ENCODE data around the gene SCAPER. TPM values are rescaled to one million over a fixed set of nuclear protein-coding genes. Genes with fewer than 3 reads are reported as not detected.

SCAPER gene
- total and polyA plus RNA-seq, 2 donors = 15.7 to 15.9 TPM

DNA sequence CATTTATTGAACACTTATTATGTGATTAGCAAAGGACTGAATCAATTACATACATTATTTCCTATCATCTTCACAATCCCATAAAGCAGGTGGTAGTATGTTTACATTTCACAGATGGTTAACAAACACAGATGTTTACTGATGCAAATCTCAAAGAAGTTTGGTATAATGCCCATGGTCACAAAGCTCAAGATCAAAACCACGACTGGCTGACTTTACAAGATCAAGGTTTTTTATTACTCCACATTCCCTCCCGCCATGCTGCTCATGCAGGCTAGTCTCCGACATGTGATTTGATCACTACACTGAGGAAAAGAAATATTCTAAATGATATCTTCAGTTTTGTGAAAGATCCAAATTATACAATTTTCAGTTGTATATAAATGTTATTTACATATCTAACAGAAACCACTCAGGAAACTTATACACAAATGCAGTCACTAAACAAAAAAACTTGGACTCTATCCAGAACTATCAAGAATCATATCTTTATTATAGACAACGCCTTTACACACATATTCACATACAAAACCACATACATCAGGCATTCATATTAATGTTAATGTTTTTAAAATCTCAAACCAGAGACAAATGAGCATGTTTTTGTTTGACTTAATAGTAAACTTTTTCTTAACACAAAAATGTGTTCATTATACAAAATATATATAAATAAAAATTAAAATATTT lies 235.5 kb downstream of the SCAPER start:
- no peaks in the 10 kb centered on the region for H3K4me1 ChIP-seq (ENCODE audit: control insufficient read depth in 2 of 2, insufficient read depth in 2 of 2, low read length in 2 of 2)
- no peak for DNase-seq (ENCODE audit: low read depth in 6 of 9, low spot score in 9 of 9)
- H3K36me3 ChIP-seq (ENCODE audit: control insufficient read depth in 2 of 2, insufficient read depth in 2 of 2, low read length in 1 of 2) = no peaks in the 10 kb centered on the region
- H3K27ac ChIP-seq (ENCODE audit: low read depth in 1 of 2, low read length in 1 of 2) = no peak overlapping the region
- H3K9me3 ChIP-seq (ENCODE audit: control insufficient read depth in 2 of 2, insufficient read depth in 1 of 2, low read length in 1 of 2) = no peaks in the 10 kb centered on the region
- WGBS = 98% methylated on average over 4 of the region's 4 CpGs
- H3K4me3 ChIP-seq (ENCODE audit: low read length in 2 of 2) = no peak overlapping the region
- no peaks in the 10 kb centered on the region for H3K27me3 ChIP-seq (ENCODE audit: control insufficient read depth in 2 of 2, insufficient read depth in 1 of 2, low read length in 1 of 2)

- no peak for DNase-seq (ENCODE audit: low read depth in 6 of 9, low spot score in 9 of 9)
- no peaks in the 10 kb centered on the region for H3K4me1 ChIP-seq (ENCODE audit: control insufficient read depth in 2 of 2, insufficient read depth in 2 of 2, low read length in 2 of 2)
- no peaks in the 10 kb centered on the region for H3K9me3 ChIP-seq (ENCODE audit: control insufficient read depth in 2 of 2, insufficient read depth in 1 of 2, low read length in 1 of 2)
- no peaks in the 10 kb centered on the region for H3K27me3 ChIP-seq (ENCODE audit: control insufficient read depth in 2 of 2, insufficient read depth in 1 of 2, low read length in 1 of 2)
- no peak overlapping the region for H3K27ac ChIP-seq (ENCODE audit: low read depth in 1 of 2, low read length in 1 of 2)
- WGBS = over 99% methylated on average over 2 of the region's 2 CpGs
- no peaks in the 10 kb centered on the region for H3K36me3 ChIP-seq (ENCODE audit: control insufficient read depth in 2 of 2, insufficient read depth in 2 of 2, low read length in 1 of 2)
- no peak overlapping the region for H3K4me3 ChIP-seq (ENCODE audit: low read length in 2 of 2)
These were observed 236.2 kb downstream of the SCAPER start for GRCh38 chr15:76668900-76669299.

- Histone ChIP-seq H3K9me3 (ENCODE audit: control insufficient read depth in 2 of 2, insufficient read depth in 1 of 2, low read length in 1 of 2) (no peaks in the 10 kb centered on the region), H3K4me3 (ENCODE audit: low read length in 2 of 2) (no peak overlapping the region), H3K36me3 (ENCODE audit: control insufficient read depth in 2 of 2, insufficient read depth in 2 of 2, low read length in 1 of 2) (no peaks in the 10 kb centered on the region), H3K27me3 (ENCODE audit: control insufficient read depth in 2 of 2, insufficient read depth in 1 of 2, low read length in 1 of 2) (no peaks in the 10 kb centered on the region), H3K27ac (ENCODE audit: low read depth in 1 of 2, low read length in 1 of 2) (no peak overlapping the region), H3K4me1 (ENCODE audit: control insufficient read depth in 2 of 2, insufficient read depth in 2 of 2, low read length in 2 of 2) (no peaks in the 10 kb centered on the region)
- WGBS = 97% methylated on average over 4 of the region's 4 CpGs
- DNase-seq (ENCODE audit: low read depth in 6 of 9, low spot score in 9 of 9) = no peak
These were observed 237.0 kb downstream of the SCAPER start for GRCh38 chr15:76667943-76668715.

- Histone ChIP-seq H3K4me3 (ENCODE audit: low read length in 2 of 2) (no peak overlapping the region), H3K36me3 (ENCODE audit: control insufficient read depth in 2 of 2, insufficient read depth in 2 of 2, low read length in 1 of 2) (no peaks in the 10 kb centered on the region), H3K4me1 (ENCODE audit: control insufficient read depth in 2 of 2, insufficient read depth in 2 of 2, low read length in 2 of 2) (no peaks in the 10 kb centered on the region), H3K27ac (ENCODE audit: low read depth in 1 of 2, low read length in 1 of 2) (no peak overlapping the region), H3K27me3 (ENCODE audit: control insufficient read depth in 2 of 2, insufficient read depth in 1 of 2, low read length in 1 of 2) (no peaks in the 10 kb centered on the region), H3K9me3 (ENCODE audit: control insufficient read depth in 2 of 2, insufficient read depth in 1 of 2, low read length in 1 of 2) (no peaks in the 10 kb centered on the region)
- 96% methylated on average over 5 of the region's 5 CpGs for WGBS
- no peak for DNase-seq (ENCODE audit: low read depth in 6 of 9, low spot score in 9 of 9)
These were observed 240.2 kb downstream of the SCAPER start for GRCh38 chr15:76664895-76665294.

DNA sequence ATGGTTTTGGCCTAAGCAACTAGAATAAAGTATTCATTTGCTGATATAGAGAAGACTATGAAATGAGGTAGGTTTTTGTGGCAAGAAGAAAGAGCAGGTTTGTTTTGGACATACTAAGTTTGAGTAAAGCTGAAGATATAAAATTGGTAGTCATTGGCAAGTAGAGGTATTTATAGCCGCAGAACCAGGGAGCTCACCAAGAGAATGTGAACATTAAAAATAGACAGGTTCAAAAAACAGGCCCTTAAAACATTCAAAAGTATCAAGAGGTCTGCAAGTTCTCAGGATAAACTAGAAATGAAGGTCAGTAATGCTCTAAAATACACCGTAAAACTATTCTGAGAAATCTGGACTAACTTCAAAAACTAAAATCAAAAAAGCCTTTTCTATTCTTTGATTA lies 240.7 kb downstream of the SCAPER start:
- WGBS = 97% methylated on average over 2 of the region's 2 CpGs
- no peaks in the 10 kb centered on the region for H3K9me3 ChIP-seq (ENCODE audit: control insufficient read depth in 2 of 2, insufficient read depth in 1 of 2, low read length in 1 of 2)
- no peak overlapping the region for H3K27ac ChIP-seq (ENCODE audit: low read depth in 1 of 2, low read length in 1 of 2)

GRCh38 chr15:76663529-76663928 lies 241.6 kb downstream of the SCAPER start:
- H3K4me3 ChIP-seq (ENCODE audit: low read length in 2 of 2) = no peak overlapping the region
- no peaks in the 10 kb centered on the region for H3K36me3 ChIP-seq (ENCODE audit: control insufficient read depth in 2 of 2, insufficient read depth in 2 of 2, low read length in 1 of 2)
- no peaks in the 10 kb centered on the region for H3K4me1 ChIP-seq (ENCODE audit: control insufficient read depth in 2 of 2, insufficient read depth in 2 of 2, low read length in 2 of 2)
- no peak overlapping the region for H3K27ac ChIP-seq (ENCODE audit: low read depth in 1 of 2, low read length in 1 of 2)
- H3K9me3 ChIP-seq (ENCODE audit: control insufficient read depth in 2 of 2, insufficient read depth in 1 of 2, low read length in 1 of 2) = no peaks in the 10 kb centered on the region
- no peak for DNase-seq (ENCODE audit: low read depth in 6 of 9, low spot score in 9 of 9)
- H3K27me3 ChIP-seq (ENCODE audit: control insufficient read depth in 2 of 2, insufficient read depth in 1 of 2, low read length in 1 of 2) = no peaks in the 10 kb centered on the region
- 97% methylated on average over 2 of the region's 2 CpGs for WGBS

More for the DNA sequence above, 240.7 kb downstream of the SCAPER start:
- Histone ChIP-seq H3K4me3 (ENCODE audit: low read length in 2 of 2) (no peak overlapping the region), H3K4me1 (ENCODE audit: control insufficient read depth in 2 of 2, insufficient read depth in 2 of 2, low read length in 2 of 2) (no peaks in the 10 kb centered on the region), H3K27me3 (ENCODE audit: control insufficient read depth in 2 of 2, insufficient read depth in 1 of 2, low read length in 1 of 2) (no peaks in the 10 kb centered on the region), H3K36me3 (ENCODE audit: control insufficient read depth in 2 of 2, insufficient read depth in 2 of 2, low read length in 1 of 2) (no peaks in the 10 kb centered on the region)
- no peak for DNase-seq (ENCODE audit: low read depth in 6 of 9, low spot score in 9 of 9)

DNA sequence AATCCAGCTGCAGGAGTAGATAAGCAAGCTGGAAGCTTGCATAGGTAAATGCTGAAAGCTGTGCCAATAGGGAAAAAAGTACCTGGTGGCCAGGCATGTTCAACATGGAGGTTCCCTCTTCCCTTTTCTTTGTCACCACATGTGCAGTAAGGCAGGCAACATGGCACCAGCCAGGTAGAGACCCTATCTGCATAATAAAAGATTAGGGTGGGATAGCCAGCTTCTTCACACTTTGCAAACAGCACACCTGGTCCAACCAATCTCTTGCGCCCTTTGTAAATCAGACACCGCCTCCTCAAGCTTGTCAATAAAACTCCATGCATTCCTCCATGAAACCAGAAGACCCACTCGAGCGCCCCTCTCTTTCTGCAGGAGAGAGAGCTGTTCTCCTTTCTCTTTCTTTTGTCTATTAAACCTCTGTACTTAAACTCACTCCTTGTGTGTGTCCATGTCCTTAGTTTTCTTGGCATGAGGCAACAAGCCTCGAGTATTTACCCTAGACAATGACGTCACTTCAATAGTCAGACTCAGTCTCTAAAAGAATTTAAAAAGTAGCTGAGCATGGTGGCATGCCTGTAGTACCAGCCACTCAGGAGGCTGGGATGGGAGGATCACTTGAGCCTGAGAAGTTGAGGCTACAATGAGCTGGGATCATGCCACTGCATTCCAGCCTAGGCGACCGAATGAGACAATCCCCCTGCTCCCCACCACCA lies 256.3 kb downstream of the SCAPER start:
- Histone ChIP-seq H3K27me3 (ENCODE audit: control insufficient read depth in 2 of 2, insufficient read depth in 1 of 2, low read length in 1 of 2) (no peaks in the 10 kb centered on the region), H3K4me3 (ENCODE audit: low read length in 2 of 2) (no peak overlapping the region), H3K9me3 (ENCODE audit: control insufficient read depth in 2 of 2, insufficient read depth in 1 of 2, low read length in 1 of 2) (no peaks in the 10 kb centered on the region), H3K4me1 (ENCODE audit: control insufficient read depth in 2 of 2, insufficient read depth in 2 of 2, low read length in 2 of 2) (no peaks in the 10 kb centered on the region), H3K36me3 (ENCODE audit: control insufficient read depth in 2 of 2, insufficient read depth in 2 of 2, low read length in 1 of 2) (peaks cover 0 to 4% of the 10 kb centered on the region in 2 donors), H3K27ac (ENCODE audit: low read depth in 1 of 2, low read length in 1 of 2) (no peak overlapping the region)
- 90% methylated on average over 8 of the region's 8 CpGs for WGBS
- DNase-seq (ENCODE audit: low read depth in 6 of 9, low spot score in 9 of 9) = no peak

DNA sequence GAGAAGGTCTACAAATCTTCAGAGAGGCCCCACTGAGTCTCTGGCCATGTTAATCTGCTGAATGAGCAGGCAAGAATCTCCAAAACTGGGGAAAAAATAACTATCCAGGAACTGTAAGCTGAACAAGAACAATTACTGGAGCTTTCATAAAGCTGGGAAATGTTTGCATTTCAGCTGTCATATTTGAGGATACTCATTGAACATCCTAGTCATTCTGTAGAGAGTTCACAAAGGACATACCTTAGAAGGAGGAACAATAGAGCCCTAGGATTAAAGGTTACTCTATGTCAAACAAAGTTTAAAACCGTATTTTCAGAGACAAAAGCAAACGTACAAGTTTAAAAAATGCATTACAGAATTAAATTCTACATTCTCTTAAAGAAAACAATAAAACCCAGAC lies 257.5 kb downstream of the SCAPER start:
- Histone ChIP-seq H3K4me3 (ENCODE audit: low read length in 2 of 2) (no peak overlapping the region), H3K36me3 (ENCODE audit: control insufficient read depth in 2 of 2, insufficient read depth in 2 of 2, low read length in 1 of 2) (peaks cover 0 to 4% of the 10 kb centered on the region in 2 donors), H3K9me3 (ENCODE audit: control insufficient read depth in 2 of 2, insufficient read depth in 1 of 2, low read length in 1 of 2) (no peaks in the 10 kb centered on the region), H3K4me1 (ENCODE audit: control insufficient read depth in 2 of 2, insufficient read depth in 2 of 2, low read length in 2 of 2) (no peaks in the 10 kb centered on the region), H3K27ac (ENCODE audit: low read depth in 1 of 2, low read length in 1 of 2) (no peak overlapping the region), H3K27me3 (ENCODE audit: control insufficient read depth in 2 of 2, insufficient read depth in 1 of 2, low read length in 1 of 2) (no peaks in the 10 kb centered on the region)
- no peak for DNase-seq (ENCODE audit: low read depth in 6 of 9, low spot score in 9 of 9)
- whole genome bisulfite sequencing = 98% methylated on average over 2 of the region's 2 CpGs

- no peaks in the 10 kb centered on the region for H3K27me3 ChIP-seq (ENCODE audit: control insufficient read depth in 2 of 2, insufficient read depth in 1 of 2, low read length in 1 of 2)
- peaks cover 0 to 4% of the 10 kb centered on the region in 2 donors for H3K36me3 ChIP-seq (ENCODE audit: control insufficient read depth in 2 of 2, insufficient read depth in 2 of 2, low read length in 1 of 2)
- no peak overlapping the region for H3K4me3 ChIP-seq (ENCODE audit: low read length in 2 of 2)
- no peak for DNase-seq (ENCODE audit: low read depth in 6 of 9, low spot score in 9 of 9)
- 97% methylated on average over 1 of the region's 1 CpG for WGBS
- no peaks in the 10 kb centered on the region for H3K9me3 ChIP-seq (ENCODE audit: control insufficient read depth in 2 of 2, insufficient read depth in 1 of 2, low read length in 1 of 2)
- no peaks in the 10 kb centered on the region for H3K4me1 ChIP-seq (ENCODE audit: control insufficient read depth in 2 of 2, insufficient read depth in 2 of 2, low read length in 2 of 2)
- H3K27ac ChIP-seq (ENCODE audit: low read depth in 1 of 2, low read length in 1 of 2) = no peak overlapping the region
These were observed 260.5 kb downstream of the SCAPER start for GRCh38 chr15:76644646-76645045.

Measured in thymus (tissue), 11 donors.